ENCODE results near the gene CSNK2A1.

GRCh38 chr20:542777-543368, 717 bp downstream of the CSNK2A1 start:
- TF ChIP-seq CTCF (conservative IDR thresholded peaks at IDR 0.05; ENCODE audit: low read depth in 2 of 2) (no peak), NANOG (IDR thresholded peaks at IDR 0.05; ENCODE audit: borderline replicate concordance) (no peak), REST (IDR thresholded peaks at IDR 0.05; ENCODE audit: unreplicated experiment) (no peak), POLR2AphosphoS5 (IDR thresholded peaks at IDR 0.05; ENCODE audit: low read depth) (no peak), CREB1 (CRISPR knock-in tag; IDR thresholded peaks at IDR 0.05; ENCODE audit: low read depth) (no peak)
